Adrenal gland (tissue), 12 donors: ENCODE data around the gene GMNN. TPM values are rescaled to one million over a fixed set of nuclear protein-coding genes. Genes with fewer than 3 reads are reported as not detected.

ENCODE experiments used
- DNase-seq, 7 donors: peaks; one replicate each; pipeline ENCODE4 v3.0.0-alpha.2; 2019 to 2020
- H3K27ac ChIP-seq, 5 donors: fragments of 200-600 bp; sonication (generic) in 4 of 5; 1 replicate in 3 of 5; 2 replicates in 2 of 5; pipeline versions ENCODE4 v1.5.1 to v1.8.0; 2016 to 2020; ENCODE audit warnings: mild to moderate bottlenecking in 1 of 5
- H3K27me3 ChIP-seq: fragments of 200-600 bp; 2 replicates; pipeline ENCODE4 v1.8.0; 2021
- H3K36me3 ChIP-seq, 2 donors: fragments of 200-600 bp; replicated peaks in 1 of 2; 1 replicate in 1 of 2; 2 replicates in 1 of 2; pipeline versions ENCODE4 v1.5.1 to v1.8.0; 2018 to 2022
- H3K4me1 ChIP-seq, 2 donors: fragments of 200-600 bp; replicated peaks in 1 of 2; 1 replicate in 1 of 2; 2 replicates in 1 of 2; pipeline versions ENCODE4 v1.5.1 to v1.8.0; 2018 to 2021
- H3K4me3 ChIP-seq, 4 donors: fragments of 200-600 bp; sonication (generic) in 3 of 4; one replicate each; pipeline ENCODE4 v1.5.1; 2016 to 2018
- H3K9me3 ChIP-seq, 3 donors: fragments of 200-600 bp; sonication (generic) in 1 of 3; replicated peaks in 1 of 3; 1 replicate in 2 of 3; 2 replicates in 1 of 3; pipeline versions ENCODE4 v1.5.1 to v1.8.0; 2016 to 2021
- POLR2A ChIP-seq, 2 donors: fragments of 450-650 bp; IDR thresholded peaks; one replicate each; pipeline ENCODE4 v1.6.1; 2017; ENCODE audit warnings: antibody characterized with exemption in 2 of 2, mild to moderate bottlenecking in 2 of 2, moderate library complexity in 1 of 2
- WGBS, 4 donors: extraction: QIAGEN DNeasy Blood & Tissue Kit in 2 of 4; methylation state at CpG; one replicate each; pipeline versions ENCODE4 v1.1.5 to v1.1.7; 2013 to 2017; 5-methylcytosine and 5-hydroxymethylcytosine counted together
- intact Hi-C, 2 donors: fragments of 100-400 bp; cut with DNase I; formaldehyde crosslinking; loops; one replicate each; pipeline versions ENCODE4 v1.14.1 to v1.15.0; 2022 to 2023
- polyA plus RNA-seq, 3 donors: library from polyadenylated mRNA; stranded (reverse); fragments of 200-250 nt in 2 of 3; fragments of 350-450 nt in 1 of 3; fragmentation: Illumina TruSeq in 1 of 3; extraction: RNeasy Lipid Tissue Mini Kit (QIAGEN cat#74804) in 1 of 3; gene quantifications; one replicate each; pipeline ENCODE4 v1.2.3, GENCODE V29; 2013 to 2014
- total RNA-seq, 9 donors: library from RNA; depleted of rRNA in 4 of 9; stranded (reverse); fragments of >200 nt in 4 of 9; fragments of 120-200 nt in 1 of 9; fragmentation: NEBNext Ultra II Directional in 1 of 9; extraction: Animal tissue kit (Norgen Biotek cat#: 25700) in 1 of 9; gene quantifications; one replicate each; pipeline versions ENCODE4 v1.1.0 to v1.2.4, GENCODE V29; 2013 to 2023
- TF ChIP-seq, protein P1 (sequence below), 6 experiments: fragments of 450-650 bp in 4 of 6; fragments of 200-600 bp in 2 of 6; sonication (generic) in 1 of 6; IDR thresholded peaks; 1 replicate in 5 of 6; 2 replicates in 1 of 6; pipeline versions ENCODE4 v1.5.1 to v1.8.0; 2016 to 2021; ENCODE audit warnings: antibody characterized with exemption in 6 of 6, mild to moderate bottlenecking in 2 of 6, moderate library complexity in 1 of 6
- donor health status: healthy with polysubstance abuse.
- donor health status: Bipolar disorder and iron deficiency.
- donor health status: DM: yes; HTN: yes; CAD: no.
- donor health status: DM: no; HTN: no; CAD: no.
- donor health status: DM: no; HTN: no; CAD: no.
- donor health status: DM: yes; HTN: yes; CAD: no.

GMNN gene
- total and polyA plus RNA-seq, 12 donors = 4.1 to 60.3 (median 8.3) TPM

DNA sequence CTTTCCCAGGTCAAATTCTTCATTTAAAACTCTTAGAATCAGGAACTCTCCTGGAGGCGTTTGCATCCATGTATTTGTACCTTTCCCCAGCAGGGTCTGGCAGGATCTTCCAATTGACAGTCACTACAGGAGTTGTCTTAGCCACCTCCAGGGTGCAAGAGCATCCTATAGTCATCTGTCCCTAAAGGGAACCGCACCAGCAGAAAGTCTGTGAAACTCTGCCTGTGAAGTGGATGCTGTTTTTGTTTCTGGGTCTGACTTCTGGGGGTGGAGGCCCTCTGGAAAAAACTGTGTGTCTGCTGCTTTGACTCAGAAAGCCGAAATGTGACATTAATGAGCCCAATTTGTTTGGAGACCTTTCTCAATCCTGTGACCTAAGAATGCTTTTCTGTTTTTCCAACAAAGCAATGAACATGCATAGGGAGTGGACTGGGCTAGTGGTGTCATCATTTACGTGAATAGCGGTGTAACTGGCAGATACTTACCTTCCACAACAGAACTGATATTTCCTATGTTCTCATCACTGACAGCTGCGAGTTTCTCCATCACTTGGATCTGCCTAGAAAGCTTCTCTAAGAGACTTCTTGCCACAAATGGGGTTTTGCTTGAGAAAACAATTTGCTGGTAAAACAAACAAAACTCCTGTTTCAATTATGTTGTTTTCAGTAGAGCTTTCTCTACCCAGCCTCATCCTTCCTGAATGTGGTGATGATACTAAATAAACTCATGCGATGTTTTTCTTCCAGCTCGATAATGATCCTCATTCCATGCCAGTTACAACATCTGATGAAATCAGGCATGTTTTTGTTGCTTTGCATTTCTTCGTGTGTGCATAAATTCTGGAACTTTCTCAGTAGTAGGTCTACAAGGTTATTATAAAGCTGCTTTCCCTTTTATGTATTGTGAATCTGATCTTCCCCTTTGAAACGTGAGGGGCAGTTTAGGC, 57.3 kb downstream of the GMNN start:
- no peaks in the 10 kb centered on the region for H3K9me3 ChIP-seq

DNA sequence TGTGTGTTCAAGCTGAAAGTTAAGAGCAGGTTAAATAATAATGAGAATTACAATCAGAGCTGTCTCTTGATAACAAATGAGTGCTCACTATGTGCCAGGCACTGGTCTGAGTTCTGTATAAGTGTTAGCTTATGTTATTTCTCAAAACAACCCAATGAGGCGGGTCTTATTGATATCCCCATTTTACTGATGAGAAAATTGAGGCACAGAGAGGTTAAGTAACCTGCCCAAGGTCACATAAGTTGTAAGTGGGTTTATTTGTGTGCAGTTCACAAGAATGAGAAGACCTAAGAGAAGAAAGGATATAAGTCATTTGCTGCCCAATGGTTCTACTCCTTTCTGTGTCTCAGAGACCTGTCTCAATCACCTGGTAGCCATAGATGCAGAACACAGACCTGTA, 58.1 kb downstream of the GMNN start:
- intact Hi-C loops = no loop called here
- Histone ChIP-seq H3K4me1 (no peaks in the 10 kb centered on the region), H3K27ac (no peak overlapping the region), H3K9me3 (no peaks in the 10 kb centered on the region), H3K36me3 (no peaks in the 10 kb centered on the region), H3K27me3 (no peaks in the 10 kb centered on the region), H3K4me3 (no peak overlapping the region)
- WGBS, 4 donors = 94 to 97% (median 96%) methylated on average over 1 of the region's 1 CpG
- DNase-seq = no peak
- no peak for TF ChIP-seq POLR2A (IDR thresholded peaks at IDR 0.05)
- TF ChIP-seq, protein P1, sequence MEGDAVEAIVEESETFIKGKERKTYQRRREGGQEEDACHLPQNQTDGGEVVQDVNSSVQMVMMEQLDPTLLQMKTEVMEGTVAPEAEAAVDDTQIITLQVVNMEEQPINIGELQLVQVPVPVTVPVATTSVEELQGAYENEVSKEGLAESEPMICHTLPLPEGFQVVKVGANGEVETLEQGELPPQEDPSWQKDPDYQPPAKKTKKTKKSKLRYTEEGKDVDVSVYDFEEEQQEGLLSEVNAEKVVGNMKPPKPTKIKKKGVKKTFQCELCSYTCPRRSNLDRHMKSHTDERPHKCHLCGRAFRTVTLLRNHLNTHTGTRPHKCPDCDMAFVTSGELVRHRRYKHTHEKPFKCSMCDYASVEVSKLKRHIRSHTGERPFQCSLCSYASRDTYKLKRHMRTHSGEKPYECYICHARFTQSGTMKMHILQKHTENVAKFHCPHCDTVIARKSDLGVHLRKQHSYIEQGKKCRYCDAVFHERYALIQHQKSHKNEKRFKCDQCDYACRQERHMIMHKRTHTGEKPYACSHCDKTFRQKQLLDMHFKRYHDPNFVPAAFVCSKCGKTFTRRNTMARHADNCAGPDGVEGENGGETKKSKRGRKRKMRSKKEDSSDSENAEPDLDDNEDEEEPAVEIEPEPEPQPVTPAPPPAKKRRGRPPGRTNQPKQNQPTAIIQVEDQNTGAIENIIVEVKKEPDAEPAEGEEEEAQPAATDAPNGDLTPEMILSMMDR (IDR thresholded peaks at IDR 0.05) = no peak

More for the DNA sequence above, 57.3 kb downstream of the GMNN start:
- TF ChIP-seq POLR2A (IDR thresholded peaks at IDR 0.05) = no peak
- TF ChIP-seq, protein P1 (IDR thresholded peaks at IDR 0.05) = no peak
- H3K27ac ChIP-seq = no peak overlapping the region
- intact Hi-C loops = no loop called here
- 74 to 81% (median 77%) methylated on average over 10 of the region's 10 CpGs for WGBS, 4 donors
- no peaks in the 10 kb centered on the region for H3K36me3 ChIP-seq
- H3K4me1 ChIP-seq = no peaks in the 10 kb centered on the region
- no peak for DNase-seq
- no peak overlapping the region for H3K4me3 ChIP-seq
- H3K27me3 ChIP-seq = no peaks in the 10 kb centered on the region

DNA sequence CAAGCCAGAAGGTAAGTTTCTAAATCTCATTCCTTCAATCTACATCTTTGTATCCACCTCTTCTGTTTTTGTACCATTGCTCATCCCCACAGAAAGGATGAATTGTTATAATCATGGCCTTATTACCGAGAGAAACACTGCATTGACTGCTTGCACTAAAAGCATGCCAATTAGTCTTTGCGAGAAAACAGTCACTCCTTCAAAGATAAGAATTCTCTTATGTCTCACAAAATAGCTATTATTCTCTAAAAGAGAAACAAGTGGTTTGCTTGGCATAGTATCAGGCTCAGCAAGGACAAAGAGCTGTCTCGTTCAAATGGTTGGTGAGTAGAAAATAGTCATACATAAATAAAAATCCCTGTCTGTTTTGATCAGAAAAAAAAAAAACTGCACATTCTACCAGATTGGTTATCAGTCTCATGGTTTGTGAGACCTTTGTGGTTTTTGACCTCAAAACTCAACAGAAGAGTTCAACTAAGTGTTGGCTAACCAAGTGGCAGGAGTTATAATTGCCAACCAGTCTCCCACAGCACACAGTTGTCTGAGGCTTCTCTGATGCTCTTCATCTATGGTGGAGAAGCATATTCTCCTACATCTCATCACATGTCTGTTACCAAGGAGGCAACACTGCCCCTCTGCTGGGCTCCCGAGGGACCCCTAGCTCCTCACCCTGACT, 59.1 kb downstream of the GMNN start:
- DNase-seq = no peak
- H3K4me1 ChIP-seq = no peaks in the 10 kb centered on the region
- no peak overlapping the region for H3K4me3 ChIP-seq
- no peak overlapping the region for H3K27ac ChIP-seq
- intact Hi-C loops = no loop called here
- H3K36me3 ChIP-seq = no peaks in the 10 kb centered on the region
- 67 to 69% (median 67%) methylated on average over 4 of the region's 4 CpGs for WGBS, 4 donors
- no peak for TF ChIP-seq POLR2A (IDR thresholded peaks at IDR 0.05)
- TF ChIP-seq, protein P1 (IDR thresholded peaks at IDR 0.05) = no peak
- no peaks in the 10 kb centered on the region for H3K9me3 ChIP-seq
- H3K27me3 ChIP-seq = no peaks in the 10 kb centered on the region

Other genes starting within 250 kb of the GMNN start
- gene KIAA0319, start 128.7 kb upstream of the GMNN start, total RNA-seq = under 1 TPM in 4 of 9 donors, not detected in 5; 0.13 to 0.69 (median 0.23) TPM
- gene KIAA0319, start 128.7 kb upstream of the GMNN start, polyA plus RNA-seq = under 1 TPM; 0.17 to 0.48 (median 0.46) TPM
- 10 to 100 TPM; 12.9 to 41.0 (median 31.8) TPM for gene TDP2, start 108.0 kb upstream of the GMNN start, total RNA-seq
- 10 to 100 TPM; 31.6 to 55.8 (median 44.2) TPM for gene TDP2, start 108.0 kb upstream of the GMNN start, polyA plus RNA-seq
- gene ACOT13, start 107.9 kb upstream of the GMNN start, total RNA-seq = 10 to 100 TPM in 6 of 9 donors, 1 to 10 TPM in 3; 6.9 to 33.9 (median 19.6) TPM
- 100 to 1,000 TPM in 1 of 3 donors, 10 to 100 TPM in 2; 64.5 to 104 (median 76.6) TPM for gene ACOT13, start 107.9 kb upstream of the GMNN start, polyA plus RNA-seq
- 100 to 1,000 TPM in 4 of 9 donors, 10 to 100 TPM in 5; 57.2 to 121 (median 98.9) TPM for gene C6orf62, start 55.8 kb upstream of the GMNN start, total RNA-seq
- gene C6orf62, start 55.8 kb upstream of the GMNN start, polyA plus RNA-seq = 100 to 1,000 TPM in 2 of 3 donors, 10 to 100 TPM in 1; 52.3 to 120 (median 106) TPM
- gene ARMH2, start 24.0 kb downstream of the GMNN start, total RNA-seq = under 1 TPM in 1 of 9 donors, not detected in 8; 0.39 TPM
- not detected for gene ARMH2, start 24.0 kb downstream of the GMNN start, polyA plus RNA-seq
- gene RIPOR2, start 161.0 kb downstream of the GMNN start, total RNA-seq = 10 to 100 TPM in 1 of 9 donors, 1 to 10 TPM in 8; 2.3 to 16.2 (median 4.1) TPM
- gene RIPOR2, start 161.0 kb downstream of the GMNN start, polyA plus RNA-seq = 1 to 10 TPM; 1.7 to 4.3 (median 2.3) TPM